HG03159 (cell line): ENCODE measurements around the gene HECW1.
"Not testable (repeated sequence)": the region's sequence is repeated elsewhere in the genome, so short reads cannot be mapped to it uniquely, and the experiment has no call there.

ENCODE experiments used
- ATAC-seq: cut with Tn5 transposase; IDR thresholded peaks from one replicate; pipeline ENCODE4 v1.9.1; 2021; ENCODE audit warnings: mild to moderate bottlenecking, moderate library complexity; ENCODE audit not compliant: unreplicated experiment

HECW1 gene

GRCh38 chr7:43201912-43202311 is 89.5 kb downstream of the HECW1 start:
- ATAC-seq = no peak

- no peak for ATAC-seq
Observed at GRCh38 chr7:43204081-43204480, 91.6 kb downstream of the HECW1 start.

GRCh38 chr7:43205171-43205795 is 92.8 kb downstream of the HECW1 start:
- no peak for ATAC-seq

GRCh38 chr7:43208242-43208641 is 95.8 kb downstream of the HECW1 start:
- no peak for ATAC-seq

GRCh38 chr7:43210539-43210938 is 98.1 kb downstream of the HECW1 start:
- not testable (repeated sequence) for ATAC-seq

- no peak for ATAC-seq
Observed at GRCh38 chr7:43211286-43211685, 98.8 kb downstream of the HECW1 start.

- ATAC-seq = no peak
Observed at GRCh38 chr7:43211693-43212092, 99.2 kb downstream of the HECW1 start.

- no peak for ATAC-seq
Observed at GRCh38 chr7:43212921-43213320, 100.5 kb downstream of the HECW1 start.

- no peak for ATAC-seq
Observed at GRCh38 chr7:43215061-43215460, 102.6 kb downstream of the HECW1 start.

GRCh38 chr7:43217055-43217454 is 104.6 kb downstream of the HECW1 start:
- ATAC-seq = no peak

- not testable (repeated sequence) for ATAC-seq
Observed at GRCh38 chr7:43218901-43219300, 106.5 kb downstream of the HECW1 start.

- no peak for ATAC-seq
Observed at GRCh38 chr7:43220250-43220649, 107.8 kb downstream of the HECW1 start.

- no peak for ATAC-seq
Observed at GRCh38 chr7:43220742-43221141, 108.3 kb downstream of the HECW1 start.

- no peak for ATAC-seq
Observed at GRCh38 chr7:43229801-43230200, 117.4 kb downstream of the HECW1 start.

- ATAC-seq = no peak
Observed at GRCh38 chr7:43232366-43232765, 119.9 kb downstream of the HECW1 start.

GRCh38 chr7:43234073-43234472 is 121.6 kb downstream of the HECW1 start:
- no peak for ATAC-seq

- no peak for ATAC-seq
Observed at GRCh38 chr7:43234968-43235367, 122.5 kb downstream of the HECW1 start.

- ATAC-seq = no peak
Observed at GRCh38 chr7:43240565-43240964, 128.1 kb downstream of the HECW1 start.

GRCh38 chr7:43242628-43243255 is 130.3 kb downstream of the HECW1 start:
- ATAC-seq = no peak

GRCh38 chr7:43244232-43244631 is 131.8 kb downstream of the HECW1 start:
- ATAC-seq = no peak

- ATAC-seq = no peak
Observed at GRCh38 chr7:43244784-43245183, 132.3 kb downstream of the HECW1 start.

- no peak for ATAC-seq
Observed at GRCh38 chr7:43247757-43248156, 135.3 kb downstream of the HECW1 start.

GRCh38 chr7:43248553-43248952 is 136.1 kb downstream of the HECW1 start:
- no peak for ATAC-seq
